ENCODE data around the gene CENPU.

Gene CENPU

DNA sequence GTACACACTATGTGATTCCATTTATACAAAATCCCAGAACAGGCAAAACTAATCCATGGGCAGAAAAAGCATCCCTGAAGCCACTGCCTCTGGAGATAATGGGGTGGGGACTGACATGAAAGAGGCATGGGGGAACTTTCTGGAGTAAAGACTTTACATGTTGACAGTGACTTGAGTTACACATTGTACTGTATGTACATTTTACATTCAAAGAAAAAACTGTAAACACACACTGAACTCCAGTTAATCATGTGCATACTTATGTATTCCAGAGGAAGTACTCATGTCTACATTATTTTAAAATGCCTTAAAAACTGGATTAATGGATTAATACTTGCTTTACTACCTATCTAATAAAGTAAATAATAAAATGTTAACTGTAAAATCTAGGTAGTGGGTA, 21.6 kb downstream of the CENPU start:
- no peak overlapping the region for H3K27ac ChIP-seq
- no peak for TF ChIP-seq ZFX (IDR thresholded peaks at IDR 0.05; ENCODE audit: borderline replicate concordance)
- TF ChIP-seq, protein P1, sequence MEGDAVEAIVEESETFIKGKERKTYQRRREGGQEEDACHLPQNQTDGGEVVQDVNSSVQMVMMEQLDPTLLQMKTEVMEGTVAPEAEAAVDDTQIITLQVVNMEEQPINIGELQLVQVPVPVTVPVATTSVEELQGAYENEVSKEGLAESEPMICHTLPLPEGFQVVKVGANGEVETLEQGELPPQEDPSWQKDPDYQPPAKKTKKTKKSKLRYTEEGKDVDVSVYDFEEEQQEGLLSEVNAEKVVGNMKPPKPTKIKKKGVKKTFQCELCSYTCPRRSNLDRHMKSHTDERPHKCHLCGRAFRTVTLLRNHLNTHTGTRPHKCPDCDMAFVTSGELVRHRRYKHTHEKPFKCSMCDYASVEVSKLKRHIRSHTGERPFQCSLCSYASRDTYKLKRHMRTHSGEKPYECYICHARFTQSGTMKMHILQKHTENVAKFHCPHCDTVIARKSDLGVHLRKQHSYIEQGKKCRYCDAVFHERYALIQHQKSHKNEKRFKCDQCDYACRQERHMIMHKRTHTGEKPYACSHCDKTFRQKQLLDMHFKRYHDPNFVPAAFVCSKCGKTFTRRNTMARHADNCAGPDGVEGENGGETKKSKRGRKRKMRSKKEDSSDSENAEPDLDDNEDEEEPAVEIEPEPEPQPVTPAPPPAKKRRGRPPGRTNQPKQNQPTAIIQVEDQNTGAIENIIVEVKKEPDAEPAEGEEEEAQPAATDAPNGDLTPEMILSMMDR (IDR thresholded peaks at IDR 0.05) = no peak

GRCh38 chr4:184706453-184706852, 27.4 kb downstream of the CENPU start:
- no peak overlapping the region for H3K27ac ChIP-seq
- TF ChIP-seq, protein P1 (IDR thresholded peaks at IDR 0.05) = no peak
- TF ChIP-seq ZFX (IDR thresholded peaks at IDR 0.05; ENCODE audit: borderline replicate concordance) = no peak

DNA sequence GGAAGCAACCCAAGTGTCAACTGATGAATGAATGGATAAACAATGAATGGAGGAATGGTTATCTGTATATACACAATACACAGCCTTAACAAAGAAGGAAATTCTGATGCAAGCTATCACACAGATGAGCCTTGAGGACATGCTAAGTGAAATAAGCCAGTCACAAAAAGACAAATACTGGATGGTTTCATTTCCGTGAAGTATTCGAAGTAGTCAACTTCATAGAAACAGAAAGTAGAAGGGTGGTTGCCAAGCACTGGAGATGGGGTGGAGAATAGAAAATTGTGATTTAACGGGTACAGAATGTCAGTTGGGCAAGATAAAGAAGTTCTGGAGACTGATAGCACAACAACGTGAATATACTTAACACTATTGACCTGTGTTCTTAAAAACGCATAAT, 28.2 kb downstream of the CENPU start:
- TF ChIP-seq, protein P1 (IDR thresholded peaks at IDR 0.05) = no peak
- TF ChIP-seq ZFX (IDR thresholded peaks at IDR 0.05; ENCODE audit: borderline replicate concordance) = no peak
- no peak overlapping the region for H3K27ac ChIP-seq

GRCh38 chr4:184702114-184702513, 31.8 kb downstream of the CENPU start:
- H3K27ac ChIP-seq = no peak overlapping the region
- TF ChIP-seq ZFX (IDR thresholded peaks at IDR 0.05; ENCODE audit: borderline replicate concordance) = no peak
- TF ChIP-seq, protein P1 (IDR thresholded peaks at IDR 0.05) = no peak

DNA sequence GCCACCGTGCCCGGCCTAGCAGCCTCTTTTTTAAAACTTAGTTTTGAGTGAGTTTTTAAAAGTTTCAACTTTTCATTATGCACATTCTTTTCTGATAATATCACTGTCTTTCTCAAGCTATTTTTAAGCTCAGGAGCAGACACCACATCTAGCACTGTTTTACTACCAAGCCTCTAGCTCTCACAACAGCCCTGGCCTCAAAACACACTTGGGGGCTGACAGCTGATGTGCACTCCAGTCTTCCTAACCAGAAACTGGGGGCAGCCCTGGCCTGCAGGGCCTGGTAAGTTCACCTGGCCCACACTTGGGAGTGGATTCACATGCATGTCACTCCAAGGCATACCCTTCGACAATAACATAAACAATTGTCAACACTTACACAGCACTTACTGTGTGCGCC, 34.0 kb downstream of the CENPU start:
- no peak overlapping the region for H3K27ac ChIP-seq
- TF ChIP-seq, protein P1 (IDR thresholded peaks at IDR 0.05) = no peak
- no peak for TF ChIP-seq ZFX (IDR thresholded peaks at IDR 0.05; ENCODE audit: borderline replicate concordance)

- TF ChIP-seq ZFX (IDR thresholded peaks at IDR 0.05; ENCODE audit: borderline replicate concordance) = no peak
- TF ChIP-seq, protein P1 (IDR thresholded peaks at IDR 0.05) = no peak
- H3K27ac ChIP-seq = no peak overlapping the region
Measured at GRCh38 chr4:184697956-184698355, 35.9 kb downstream of the CENPU start.

DNA sequence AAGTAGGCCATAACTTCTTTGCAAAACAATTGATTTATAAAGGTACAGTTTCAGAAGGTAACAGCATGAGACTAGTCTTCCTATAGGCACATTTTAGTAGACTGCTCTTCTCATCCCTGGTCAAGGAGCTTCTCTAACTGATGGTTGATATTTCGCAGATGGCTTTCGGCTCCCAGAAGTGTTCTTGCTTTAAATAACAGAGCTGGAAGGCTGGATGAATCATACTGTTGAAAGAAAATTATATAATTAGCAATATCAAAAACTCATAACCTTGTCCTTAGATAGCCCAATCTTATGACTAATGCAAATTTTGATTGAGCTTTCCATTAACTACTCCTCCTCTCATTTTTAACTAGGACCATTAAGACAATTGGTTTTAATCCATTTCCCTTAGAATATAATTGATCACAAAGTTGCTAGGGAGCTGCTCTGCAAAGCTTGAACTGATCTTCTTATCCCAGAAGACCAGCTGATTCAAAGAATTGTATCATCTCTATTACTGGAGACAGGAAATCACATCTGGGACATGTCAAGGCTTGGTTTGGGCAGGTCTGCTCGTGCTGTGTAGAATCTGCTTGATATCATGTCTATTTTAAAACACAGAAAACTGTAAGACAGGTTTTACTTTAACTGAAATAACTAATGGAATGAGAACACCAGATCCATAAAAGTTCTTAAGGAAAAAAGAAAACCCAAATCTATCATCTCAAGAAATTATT, 38.6 kb downstream of the CENPU start:
- TF ChIP-seq, protein P1 (IDR thresholded peaks at IDR 0.05) = no peak
- no peak overlapping the region for H3K27ac ChIP-seq
